ENCODE data around the gene TSPAN6. TPM values are rescaled to one million over a fixed set of nuclear protein-coding genes. Genes with fewer than 3 reads are reported as not detected.

The TSPAN6 gene
- total RNA-seq, 6 experiments from 2014 or later: 14.5 to 20.7 (median 18.3) TPM

DNA sequence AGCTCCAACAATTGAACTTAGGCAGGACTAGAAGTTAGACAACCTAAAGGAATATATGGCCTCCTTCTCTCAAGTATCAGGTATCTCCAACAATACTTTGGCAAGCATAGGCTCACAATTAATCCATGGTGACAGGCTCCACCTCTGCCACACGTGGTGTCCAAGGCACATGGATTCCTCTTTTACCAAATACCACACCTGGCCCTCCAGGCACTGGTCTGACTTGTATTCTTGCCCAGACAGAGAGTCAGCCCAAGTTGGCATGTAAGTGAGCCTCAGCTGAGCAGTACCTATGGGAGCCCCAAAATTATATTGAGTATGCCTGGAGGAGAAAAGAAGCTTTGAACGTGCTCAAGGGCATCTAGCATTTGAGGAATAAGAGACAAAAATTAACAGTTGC is 27.0 kb upstream of the TSPAN6 start:
- no peak for DNase-seq
- Mint-ChIP-seq H3K4me3 (no peak overlapping the region), H3K9me3 (no peaks in the 10 kb centered on the region), H3K27ac (no peak overlapping the region), H3K36me3 (ENCODE audit: low read depth) (peaks cover 5% of the 10 kb centered on the region), H3K27me3 (ENCODE audit: insufficient read depth) (no peaks in the 10 kb centered on the region), H3K4me1 (ENCODE audit: low read depth) (peaks cover 18% of the 10 kb centered on the region)
- TF ChIP-seq, protein P1, sequence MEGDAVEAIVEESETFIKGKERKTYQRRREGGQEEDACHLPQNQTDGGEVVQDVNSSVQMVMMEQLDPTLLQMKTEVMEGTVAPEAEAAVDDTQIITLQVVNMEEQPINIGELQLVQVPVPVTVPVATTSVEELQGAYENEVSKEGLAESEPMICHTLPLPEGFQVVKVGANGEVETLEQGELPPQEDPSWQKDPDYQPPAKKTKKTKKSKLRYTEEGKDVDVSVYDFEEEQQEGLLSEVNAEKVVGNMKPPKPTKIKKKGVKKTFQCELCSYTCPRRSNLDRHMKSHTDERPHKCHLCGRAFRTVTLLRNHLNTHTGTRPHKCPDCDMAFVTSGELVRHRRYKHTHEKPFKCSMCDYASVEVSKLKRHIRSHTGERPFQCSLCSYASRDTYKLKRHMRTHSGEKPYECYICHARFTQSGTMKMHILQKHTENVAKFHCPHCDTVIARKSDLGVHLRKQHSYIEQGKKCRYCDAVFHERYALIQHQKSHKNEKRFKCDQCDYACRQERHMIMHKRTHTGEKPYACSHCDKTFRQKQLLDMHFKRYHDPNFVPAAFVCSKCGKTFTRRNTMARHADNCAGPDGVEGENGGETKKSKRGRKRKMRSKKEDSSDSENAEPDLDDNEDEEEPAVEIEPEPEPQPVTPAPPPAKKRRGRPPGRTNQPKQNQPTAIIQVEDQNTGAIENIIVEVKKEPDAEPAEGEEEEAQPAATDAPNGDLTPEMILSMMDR (IDR thresholded peaks at IDR 0.05): no peak

- Mint-ChIP-seq H3K27me3 (ENCODE audit: insufficient read depth) (no peaks in the 10 kb centered on the region), H3K4me3 (no peak overlapping the region)
- DNase-seq: no peak
Measured at GRCh38 chrX:100662796-100663195, 26.2 kb upstream of the TSPAN6 start.

DNA sequence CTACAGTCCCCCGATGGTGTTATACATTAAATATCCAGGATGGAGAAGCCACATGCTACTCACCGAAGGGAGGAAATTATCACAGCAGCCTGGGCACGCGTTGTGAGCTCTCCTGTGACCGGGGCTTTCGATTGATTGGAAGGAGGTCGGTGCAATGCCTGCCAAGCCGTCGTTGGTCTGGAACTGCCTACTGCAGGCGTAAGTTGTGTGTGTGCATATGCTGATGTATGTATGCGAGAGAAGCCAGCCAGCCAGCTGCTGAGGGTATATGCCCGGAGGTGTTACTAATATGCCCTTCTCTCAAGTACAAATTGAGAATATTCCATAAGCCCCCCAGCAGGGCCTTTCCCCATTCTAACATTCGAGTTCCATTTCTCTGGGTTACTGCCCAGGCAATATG is 25.6 kb upstream of the TSPAN6 start:
- H3K36me3 Mint-ChIP-seq (ENCODE audit: low read depth): peaks cover 5% of the 10 kb centered on the region
- H3K27ac Mint-ChIP-seq: no peak overlapping the region
- H3K4me3 Mint-ChIP-seq: no peak overlapping the region
- no peaks in the 10 kb centered on the region; the same call in 1 of the 2 replicates for H3K27me3 Mint-ChIP-seq (ENCODE audit: insufficient read depth)
- TF ChIP-seq, protein P1 (IDR thresholded peaks at IDR 0.05): no peak
- no peaks in the 10 kb centered on the region for H3K9me3 Mint-ChIP-seq
- no peak for DNase-seq
- H3K4me1 Mint-ChIP-seq (ENCODE audit: low read depth): peaks cover 19% of the 10 kb centered on the region

More at GRCh38 chrX:100662796-100663195, 26.2 kb upstream of the TSPAN6 start:
- TF ChIP-seq, protein P1 (IDR thresholded peaks at IDR 0.05): no peak
- Mint-ChIP-seq H3K27ac (peak overlapping the region; percentile 15; the same call in 1 of the 2 replicates), H3K4me1 (ENCODE audit: low read depth) (peaks cover 19% of the 10 kb centered on the region), H3K36me3 (ENCODE audit: low read depth) (peaks cover 5% of the 10 kb centered on the region), H3K9me3 (no peaks in the 10 kb centered on the region)

GRCh38 chrX:100659431-100660137 is 23.0 kb upstream of the TSPAN6 start:
- no peak for DNase-seq

GRCh38 chrX:100658941-100659381 is 22.4 kb upstream of the TSPAN6 start:
- DNase-seq: no peak
- TF ChIP-seq, protein P1 (IDR thresholded peaks at IDR 0.05): no peak
- H3K27me3 Mint-ChIP-seq (ENCODE audit: insufficient read depth): no peaks in the 10 kb centered on the region; the same call in 1 of the 2 replicates

More at GRCh38 chrX:100659431-100660137, 23.0 kb upstream of the TSPAN6 start:
- H3K4me1 Mint-ChIP-seq (ENCODE audit: low read depth): peaks cover 19% of the 10 kb centered on the region
- no peaks in the 10 kb centered on the region for H3K9me3 Mint-ChIP-seq
- TF ChIP-seq, protein P1 (IDR thresholded peaks at IDR 0.05): no peak
- H3K27ac Mint-ChIP-seq: 0 out of 2 replicates have a peak overlapping the region, but pooled peaks have one; percentile 25
- H3K36me3 Mint-ChIP-seq (ENCODE audit: low read depth): peaks cover 5% of the 10 kb centered on the region
- H3K4me3 Mint-ChIP-seq: no peak overlapping the region
- H3K27me3 Mint-ChIP-seq (ENCODE audit: insufficient read depth): no peaks in the 10 kb centered on the region; the same call in 1 of the 2 replicates

More at GRCh38 chrX:100658941-100659381, 22.4 kb upstream of the TSPAN6 start:
- peaks cover 5% of the 10 kb centered on the region for H3K36me3 Mint-ChIP-seq (ENCODE audit: low read depth)
- peaks cover 26% of the 10 kb centered on the region for H3K4me1 Mint-ChIP-seq (ENCODE audit: low read depth)
- H3K27ac Mint-ChIP-seq: no peak overlapping the region; the same call in 1 of the 2 replicates
- H3K9me3 Mint-ChIP-seq: no peaks in the 10 kb centered on the region
- no peak overlapping the region for H3K4me3 Mint-ChIP-seq

Data from HFFc6 (cell line).